ENCODE measurements around the gene MAST4.

Gene MAST4

GRCh38 chr5:66658516-66658915 lies 62.3 kb downstream of the MAST4 start:
- WGBS, 2 experiments = 56 to 63% methylated on average over 2 of the region's 2 CpGs
- no peaks in the 10 kb centered on the region for H3K36me3 ChIP-seq (ENCODE audit: control insufficient read depth, insufficient read depth, low read length)
- H3K4me1 ChIP-seq (ENCODE audit: control insufficient read depth, insufficient read depth, low read length) = no peaks in the 10 kb centered on the region
- H3K27me3 ChIP-seq (ENCODE audit: control insufficient read depth, insufficient read depth, low read length, poor library complexity, severe bottlenecking) = no peaks in the 10 kb centered on the region
- no peaks in the 10 kb centered on the region for H3K9me3 ChIP-seq (ENCODE audit: control insufficient read depth, low read length)
- no peak overlapping the region for H3K4me3 ChIP-seq (ENCODE audit: insufficient read depth, low read depth, low read length)
- H3K27ac ChIP-seq (ENCODE audit: insufficient read depth, low read depth, low read length, poor library complexity, severe bottlenecking) = no peak overlapping the region

GRCh38 chr5:66659780-66660179 lies 63.6 kb downstream of the MAST4 start:
- H3K4me1 ChIP-seq (ENCODE audit: control insufficient read depth, insufficient read depth, low read length) = no peaks in the 10 kb centered on the region
- 97 to 98% methylated on average over 3 of the region's 3 CpGs for WGBS, 2 experiments

GRCh38 chr5:66660396-66660795 lies 64.2 kb downstream of the MAST4 start:
- H3K4me3 ChIP-seq (ENCODE audit: insufficient read depth, low read depth, low read length) = no peak overlapping the region
- H3K36me3 ChIP-seq (ENCODE audit: control insufficient read depth, insufficient read depth, low read length) = no peaks in the 10 kb centered on the region
- no peaks in the 10 kb centered on the region for H3K9me3 ChIP-seq (ENCODE audit: control insufficient read depth, low read length)
- WGBS, 2 experiments = 100% methylated on average over 1 of the region's 1 CpG
- no peaks in the 10 kb centered on the region for H3K4me1 ChIP-seq (ENCODE audit: control insufficient read depth, insufficient read depth, low read length)
- no peaks in the 10 kb centered on the region for H3K27me3 ChIP-seq (ENCODE audit: control insufficient read depth, insufficient read depth, low read length, poor library complexity, severe bottlenecking)
- H3K27ac ChIP-seq (ENCODE audit: insufficient read depth, low read depth, low read length, poor library complexity, severe bottlenecking) = no peak overlapping the region

More at GRCh38 chr5:66659780-66660179, 63.6 kb downstream of the MAST4 start:
- Histone ChIP-seq H3K36me3 (ENCODE audit: control insufficient read depth, insufficient read depth, low read length) (no peaks in the 10 kb centered on the region), H3K27ac (ENCODE audit: insufficient read depth, low read depth, low read length, poor library complexity, severe bottlenecking) (no peak overlapping the region), H3K4me3 (ENCODE audit: insufficient read depth, low read depth, low read length) (no peak overlapping the region), H3K9me3 (ENCODE audit: control insufficient read depth, low read length) (no peaks in the 10 kb centered on the region), H3K27me3 (ENCODE audit: control insufficient read depth, insufficient read depth, low read length, poor library complexity, severe bottlenecking) (no peaks in the 10 kb centered on the region)

- H3K4me3 ChIP-seq (ENCODE audit: insufficient read depth, low read depth, low read length) = no peak overlapping the region
- H3K36me3 ChIP-seq (ENCODE audit: control insufficient read depth, insufficient read depth, low read length) = no peaks in the 10 kb centered on the region
- no peaks in the 10 kb centered on the region for H3K9me3 ChIP-seq (ENCODE audit: control insufficient read depth, low read length)
- 86 to 89% methylated on average over 3 of the region's 3 CpGs for WGBS, 2 experiments
- no peak overlapping the region for H3K27ac ChIP-seq (ENCODE audit: insufficient read depth, low read depth, low read length, poor library complexity, severe bottlenecking)
- no peaks in the 10 kb centered on the region for H3K27me3 ChIP-seq (ENCODE audit: control insufficient read depth, insufficient read depth, low read length, poor library complexity, severe bottlenecking)
- H3K4me1 ChIP-seq (ENCODE audit: control insufficient read depth, insufficient read depth, low read length) = no peaks in the 10 kb centered on the region
Measured at GRCh38 chr5:66661149-66661548, 65.0 kb downstream of the MAST4 start.

- H3K4me3 ChIP-seq (ENCODE audit: insufficient read depth, low read depth, low read length) = no peak overlapping the region
- no peaks in the 10 kb centered on the region for H3K9me3 ChIP-seq (ENCODE audit: control insufficient read depth, low read length)
- no peak overlapping the region for H3K27ac ChIP-seq (ENCODE audit: insufficient read depth, low read depth, low read length, poor library complexity, severe bottlenecking)
- no peaks in the 10 kb centered on the region for H3K4me1 ChIP-seq (ENCODE audit: control insufficient read depth, insufficient read depth, low read length)
- H3K27me3 ChIP-seq (ENCODE audit: control insufficient read depth, insufficient read depth, low read length, poor library complexity, severe bottlenecking) = no peaks in the 10 kb centered on the region
- no peaks in the 10 kb centered on the region for H3K36me3 ChIP-seq (ENCODE audit: control insufficient read depth, insufficient read depth, low read length)
- 86% methylated on average over 3 of the region's 3 CpGs for WGBS, 2 experiments
Measured at GRCh38 chr5:66666778-66667177, 70.6 kb downstream of the MAST4 start.

- no peak overlapping the region for H3K27ac ChIP-seq (ENCODE audit: insufficient read depth, low read depth, low read length, poor library complexity, severe bottlenecking)
- no peaks in the 10 kb centered on the region for H3K4me1 ChIP-seq (ENCODE audit: control insufficient read depth, insufficient read depth, low read length)
- H3K27me3 ChIP-seq (ENCODE audit: control insufficient read depth, insufficient read depth, low read length, poor library complexity, severe bottlenecking) = no peaks in the 10 kb centered on the region
- H3K4me3 ChIP-seq (ENCODE audit: insufficient read depth, low read depth, low read length) = no peak overlapping the region
- no peaks in the 10 kb centered on the region for H3K9me3 ChIP-seq (ENCODE audit: control insufficient read depth, low read length)
- no peaks in the 10 kb centered on the region for H3K36me3 ChIP-seq (ENCODE audit: control insufficient read depth, insufficient read depth, low read length)
- WGBS, 2 experiments = 94 to 97% methylated on average over 5 of the region's 5 CpGs
Measured at GRCh38 chr5:66669086-66669861, 73.1 kb downstream of the MAST4 start.

- WGBS, 2 experiments = 93 to 96% methylated on average over 3 of the region's 3 CpGs
Measured at GRCh38 chr5:66669862-66670195, 73.6 kb downstream of the MAST4 start.

GRCh38 chr5:66671305-66671704 lies 75.1 kb downstream of the MAST4 start:
- Histone ChIP-seq H3K4me3 (ENCODE audit: insufficient read depth, low read depth, low read length) (no peak overlapping the region), H3K4me1 (ENCODE audit: control insufficient read depth, insufficient read depth, low read length) (no peaks in the 10 kb centered on the region), H3K27ac (ENCODE audit: insufficient read depth, low read depth, low read length, poor library complexity, severe bottlenecking) (no peak overlapping the region), H3K9me3 (ENCODE audit: control insufficient read depth, low read length) (no peaks in the 10 kb centered on the region), H3K27me3 (ENCODE audit: control insufficient read depth, insufficient read depth, low read length, poor library complexity, severe bottlenecking) (no peaks in the 10 kb centered on the region), H3K36me3 (ENCODE audit: control insufficient read depth, insufficient read depth, low read length) (no peaks in the 10 kb centered on the region)
- 83 to 100% methylated on average over 1 to 2 of the region's 2 CpGs for WGBS, 2 experiments

More at GRCh38 chr5:66669862-66670195, 73.6 kb downstream of the MAST4 start:
- H3K4me1 ChIP-seq (ENCODE audit: control insufficient read depth, insufficient read depth, low read length) = no peaks in the 10 kb centered on the region
- no peaks in the 10 kb centered on the region for H3K9me3 ChIP-seq (ENCODE audit: control insufficient read depth, low read length)
- H3K4me3 ChIP-seq (ENCODE audit: insufficient read depth, low read depth, low read length) = no peak overlapping the region
- H3K36me3 ChIP-seq (ENCODE audit: control insufficient read depth, insufficient read depth, low read length) = no peaks in the 10 kb centered on the region
- H3K27ac ChIP-seq (ENCODE audit: insufficient read depth, low read depth, low read length, poor library complexity, severe bottlenecking) = no peak overlapping the region
- no peaks in the 10 kb centered on the region for H3K27me3 ChIP-seq (ENCODE audit: control insufficient read depth, insufficient read depth, low read length, poor library complexity, severe bottlenecking)

- H3K27ac ChIP-seq (ENCODE audit: insufficient read depth, low read depth, low read length, poor library complexity, severe bottlenecking) = no peak overlapping the region
- no peak overlapping the region for H3K4me3 ChIP-seq (ENCODE audit: insufficient read depth, low read depth, low read length)
- no peaks in the 10 kb centered on the region for H3K4me1 ChIP-seq (ENCODE audit: control insufficient read depth, insufficient read depth, low read length)
- H3K9me3 ChIP-seq (ENCODE audit: control insufficient read depth, low read length) = no peaks in the 10 kb centered on the region
- no peaks in the 10 kb centered on the region for H3K27me3 ChIP-seq (ENCODE audit: control insufficient read depth, insufficient read depth, low read length, poor library complexity, severe bottlenecking)
- no peaks in the 10 kb centered on the region for H3K36me3 ChIP-seq (ENCODE audit: control insufficient read depth, insufficient read depth, low read length)
- 91 to 95% methylated on average over 5 of the region's 5 CpGs for WGBS, 2 experiments
Measured at GRCh38 chr5:66674802-66675201, 78.6 kb downstream of the MAST4 start.

GRCh38 chr5:66675406-66675805 lies 79.2 kb downstream of the MAST4 start:
- no peaks in the 10 kb centered on the region for H3K36me3 ChIP-seq (ENCODE audit: control insufficient read depth, insufficient read depth, low read length)
- 88 to 93% methylated on average over 2 of the region's 2 CpGs for WGBS, 2 experiments
- no peaks in the 10 kb centered on the region for H3K9me3 ChIP-seq (ENCODE audit: control insufficient read depth, low read length)
- H3K27ac ChIP-seq (ENCODE audit: insufficient read depth, low read depth, low read length, poor library complexity, severe bottlenecking) = no peak overlapping the region
- no peaks in the 10 kb centered on the region for H3K27me3 ChIP-seq (ENCODE audit: control insufficient read depth, insufficient read depth, low read length, poor library complexity, severe bottlenecking)
- no peak overlapping the region for H3K4me3 ChIP-seq (ENCODE audit: insufficient read depth, low read depth, low read length)
- H3K4me1 ChIP-seq (ENCODE audit: control insufficient read depth, insufficient read depth, low read length) = peaks cover 2% of the 10 kb centered on the region
